Brain microvascular endothelial cell (primary cell): ENCODE measurements around the gene ACSM6.
A peak's percentile ranks its signal among the peaks of the same experiment; 100 is the strongest.
"Not testable (repeated sequence)": the region's sequence is repeated elsewhere in the genome, so short reads cannot be mapped to it uniquely, and the experiment has no call there.

Source experiments
- DNase-seq: peaks from one replicate; pipeline ENCODE4 v3.0.0-alpha.2; 2020
- H3K27ac ChIP-seq: fragments of 250-450 bp; sonication (Bioruptor Pico); 2 replicates; pipeline ENCODE4 v1.5.1; 2020; ENCODE audit warnings: mild to moderate bottlenecking, moderate library complexity
- H3K27me3 ChIP-seq: fragments of 250-450 bp; sonication (Bioruptor Pico); replicated peaks from 2 replicates; pipeline ENCODE4 v1.5.1; 2020; ENCODE audit warnings: mild to moderate bottlenecking
- H3K36me3 ChIP-seq: fragments of 250-450 bp; sonication (Bioruptor Pico); replicated peaks from 2 replicates; pipeline ENCODE4 v1.5.1; 2020; ENCODE audit warnings: mild to moderate bottlenecking
- H3K4me3 ChIP-seq: 2 replicates; pipeline ENCODE4 v1.5.1; 2011; ENCODE audit warnings: low read depth, mild to moderate bottlenecking, control low read depth, low read length, moderate library complexity
- in situ Hi-C: cut with HindIII; loops from 2 replicates; pipeline ENCODE4 v1.10.0; 2017; ENCODE audit warnings: low sequenced_read_pairs, low pct_ligation_motif_present
- TF ChIP-seq, protein P1 (sequence below): IDR thresholded peaks from 2 replicates; pipeline ENCODE4 v1.5.1; 2011; ENCODE audit warnings: low read depth, mild to moderate bottlenecking, moderate library complexity, low read length, control low read depth, inconsistent platforms; ENCODE audit errors: missing control alignments

The ACSM6 gene

DNA sequence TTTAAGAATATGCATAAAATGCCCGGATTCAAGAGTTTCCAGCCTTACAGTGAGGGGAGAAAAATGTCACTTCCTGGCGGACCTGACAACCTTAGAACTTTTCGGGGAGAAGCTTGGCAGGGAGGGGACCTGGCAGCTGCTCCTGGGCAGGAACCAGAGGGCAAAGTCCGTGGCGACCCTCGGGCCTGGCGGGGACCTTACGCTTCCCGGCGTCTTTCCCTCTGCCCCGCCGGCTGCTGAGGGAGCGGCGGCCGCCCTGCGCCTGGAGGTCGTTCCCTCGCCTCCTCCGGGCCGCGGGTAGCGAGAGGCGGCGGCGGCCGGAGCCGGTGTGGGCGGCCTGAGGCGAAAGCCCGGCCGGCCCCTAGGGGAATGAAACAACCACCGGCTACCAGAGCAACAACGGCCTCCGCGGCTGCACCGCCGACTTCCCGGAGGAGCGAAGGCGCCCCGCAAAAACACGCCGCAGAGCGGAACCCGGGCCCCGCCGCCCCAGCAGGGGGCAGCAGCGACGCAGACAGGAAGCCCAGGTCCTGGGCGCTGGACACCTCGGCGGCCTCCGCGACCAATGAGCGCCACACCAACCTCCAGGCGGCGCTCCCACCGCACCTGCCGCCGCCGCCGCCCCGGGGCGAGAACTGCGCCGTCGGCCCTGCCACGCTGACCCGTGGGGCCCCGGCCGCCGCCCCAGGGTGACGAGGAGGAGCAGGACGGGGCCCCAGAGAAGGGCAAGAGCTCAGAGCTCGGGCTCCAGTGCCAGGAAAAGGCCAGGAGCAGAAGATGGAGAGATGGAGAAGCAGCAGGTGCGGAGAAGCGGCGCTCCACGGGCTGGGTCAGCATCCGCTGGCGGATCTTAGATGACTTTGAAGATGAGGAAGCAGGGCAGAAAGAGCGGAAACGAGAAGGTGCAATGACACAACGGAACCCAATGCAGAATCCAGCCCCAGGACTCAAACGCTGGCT is 10.5 kb upstream of the ACSM6 start:
- DNase-seq, result peak; percentile 67
- Histone ChIP-seq H3K36me3 (no peaks in the 10 kb centered on the region), H3K27me3 (no peaks in the 10 kb centered on the region), H3K27ac (no peak overlapping the region), H3K4me3 (peak overlapping the region; percentile 67)
- in situ Hi-C loops, result loop anchor here (25.0 kb wide), 1 partner anchor 179 kb away; no protein-coding TSS in a partner anchor
- TF ChIP-seq, protein P1, sequence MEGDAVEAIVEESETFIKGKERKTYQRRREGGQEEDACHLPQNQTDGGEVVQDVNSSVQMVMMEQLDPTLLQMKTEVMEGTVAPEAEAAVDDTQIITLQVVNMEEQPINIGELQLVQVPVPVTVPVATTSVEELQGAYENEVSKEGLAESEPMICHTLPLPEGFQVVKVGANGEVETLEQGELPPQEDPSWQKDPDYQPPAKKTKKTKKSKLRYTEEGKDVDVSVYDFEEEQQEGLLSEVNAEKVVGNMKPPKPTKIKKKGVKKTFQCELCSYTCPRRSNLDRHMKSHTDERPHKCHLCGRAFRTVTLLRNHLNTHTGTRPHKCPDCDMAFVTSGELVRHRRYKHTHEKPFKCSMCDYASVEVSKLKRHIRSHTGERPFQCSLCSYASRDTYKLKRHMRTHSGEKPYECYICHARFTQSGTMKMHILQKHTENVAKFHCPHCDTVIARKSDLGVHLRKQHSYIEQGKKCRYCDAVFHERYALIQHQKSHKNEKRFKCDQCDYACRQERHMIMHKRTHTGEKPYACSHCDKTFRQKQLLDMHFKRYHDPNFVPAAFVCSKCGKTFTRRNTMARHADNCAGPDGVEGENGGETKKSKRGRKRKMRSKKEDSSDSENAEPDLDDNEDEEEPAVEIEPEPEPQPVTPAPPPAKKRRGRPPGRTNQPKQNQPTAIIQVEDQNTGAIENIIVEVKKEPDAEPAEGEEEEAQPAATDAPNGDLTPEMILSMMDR, result peak; percentile 74

- DNase-seq, result no peak
- TF ChIP-seq, protein P1, result no peak
- in situ Hi-C loops, result loop anchor here (25.0 kb wide), 1 partner anchor 175 kb away; no protein-coding TSS in a partner anchor
- Histone ChIP-seq H3K27me3 (no peaks in the 10 kb centered on the region), H3K27ac (no peak overlapping the region), H3K4me3 (no peak overlapping the region), H3K36me3 (no peaks in the 10 kb centered on the region)
Measured at GRCh38 chr10:95187617-95188016, 6.4 kb upstream of the ACSM6 start.

DNA sequence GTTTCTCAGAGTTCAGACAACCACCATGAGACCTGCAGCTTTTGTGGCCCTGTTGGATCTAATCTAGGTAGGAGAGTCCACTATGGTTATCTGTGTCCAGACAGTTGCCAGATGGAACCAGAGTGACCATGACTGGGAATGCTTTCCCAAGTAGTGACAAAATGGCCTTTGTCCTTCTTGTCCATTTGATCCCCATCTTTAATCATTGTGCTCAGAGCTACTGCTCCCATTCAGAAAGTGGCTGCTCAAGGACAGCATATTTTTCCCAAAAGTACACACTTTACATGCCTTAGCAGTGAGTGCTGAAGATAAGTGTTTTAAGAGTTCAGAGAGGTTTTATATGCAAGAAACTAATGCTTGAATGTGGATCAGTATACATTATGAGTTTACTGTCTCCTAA is 5.4 kb upstream of the ACSM6 start:
- Histone ChIP-seq H3K4me3 (no peak overlapping the region), H3K27me3 (no peaks in the 10 kb centered on the region), H3K36me3 (no peaks in the 10 kb centered on the region), H3K27ac (no peak overlapping the region)
- TF ChIP-seq, protein P1, result no peak
- no peak for DNase-seq
- in situ Hi-C loops, result loop anchor here (25.0 kb wide), 1 partner anchor 174 kb away; no protein-coding TSS in a partner anchor

GRCh38 chr10:95196046-95196445 is 2.0 kb downstream of the ACSM6 start:
- no peak for DNase-seq
- in situ Hi-C loops, result loop anchor here (25.0 kb wide), 1 partner anchor 166 kb away; no protein-coding TSS in a partner anchor
- Histone ChIP-seq H3K27ac (no peak overlapping the region), H3K36me3 (no peaks in the 10 kb centered on the region), H3K27me3 (no peaks in the 10 kb centered on the region), H3K4me3 (no peak overlapping the region)
- TF ChIP-seq, protein P1, result no peak

DNA sequence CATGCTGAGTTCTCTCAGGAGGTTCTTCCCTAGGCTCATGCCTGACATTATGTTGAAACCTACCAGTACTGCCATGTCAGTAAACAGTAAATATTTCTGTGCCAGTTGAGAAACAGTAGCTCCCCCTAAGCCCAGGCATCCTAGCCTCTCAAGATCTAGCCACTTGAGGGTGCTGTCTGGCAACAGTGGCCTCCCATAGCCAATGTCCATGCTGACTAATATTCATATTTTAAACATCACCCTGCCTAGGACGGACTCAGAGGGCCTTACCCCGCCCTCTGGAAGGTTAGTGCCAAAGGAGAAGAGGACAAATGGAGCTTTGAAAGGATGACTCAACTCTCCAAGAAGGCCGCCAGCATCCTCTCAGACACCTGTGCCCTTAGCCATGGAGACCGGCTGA is 7.7 kb downstream of the ACSM6 start:
- TF ChIP-seq, protein P1, result peak; percentile 74
- no peaks in the 10 kb centered on the region for H3K36me3 ChIP-seq
- no peak overlapping the region for H3K4me3 ChIP-seq
- DNase-seq, result peak; percentile 21
- in situ Hi-C loops, result no loop called here
- H3K27ac ChIP-seq, result no peak overlapping the region
- H3K27me3 ChIP-seq, result no peaks in the 10 kb centered on the region

DNA sequence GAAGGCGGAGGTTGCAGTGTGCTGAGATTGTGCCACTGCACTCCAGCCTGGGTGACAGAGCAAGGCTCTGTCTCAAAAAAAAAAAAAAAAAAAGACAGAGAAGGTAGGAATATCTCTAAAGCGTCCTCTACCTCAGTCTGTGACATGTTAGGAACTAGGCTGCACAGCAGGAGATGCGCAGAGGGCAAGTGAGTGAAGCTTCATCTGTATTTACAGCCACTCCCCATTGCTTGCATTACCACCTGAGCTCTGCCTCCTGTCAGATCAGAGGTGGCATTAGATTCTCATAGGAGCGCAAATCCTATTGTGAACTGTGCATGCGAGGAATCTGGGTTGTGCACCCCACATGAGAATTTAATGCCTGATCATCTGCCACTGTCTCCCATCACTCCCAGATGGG is 8.8 kb downstream of the ACSM6 start:
- H3K4me3 ChIP-seq, H3K27ac ChIP-seq, H3K27me3 ChIP-seq, H3K36me3 ChIP-seq, in situ Hi-C loops, DNase-seq: not testable (repeated sequence)
